GM23338 (cell line): ENCODE measurements around the gene RHOB. TPM values are rescaled to one million over a fixed set of nuclear protein-coding genes. Genes with fewer than 3 reads are reported as not detected.

ENCODE experiments used
- ATAC-seq: fragments of 200-7000 bp; cut with Tn5 transposase; 3 replicates; pipeline ENCODE4 v1.9.1; 2020
- DNase-seq: peaks from one replicate; pipeline ENCODE4 v3.0.0-alpha.2; 2015; ENCODE audit warnings: low spot score
- H2AFZ ChIP-seq: fragments of 200-600 bp; sonication (generic); 2 replicates; pipeline ENCODE4 v1.8.0; 2016; ENCODE audit warnings: antibody characterized with exemption, mild to moderate bottlenecking, moderate library complexity
- H3F3A ChIP-seq: fragments of 200-600 bp; sonication (generic); replicated peaks from 2 replicates; pipeline ENCODE4 v1.8.0; 2017; ENCODE audit warnings: antibody characterized with exemption, mixed run types, low read depth
- H3K27ac ChIP-seq: fragments of 200-600 bp; sonication (generic); 2 replicates; pipeline ENCODE4 v1.6.1; 2016; ENCODE audit warnings: low read depth
- H3K27me3 ChIP-seq: fragments of 200-600 bp; sonication (generic); 2 replicates; pipeline ENCODE4 v1.8.0; 2016; ENCODE audit warnings: mild to moderate bottlenecking, mixed run types, moderate library complexity; ENCODE audit not compliant: insufficient read depth
- H3K36me3 ChIP-seq: fragments of 200-600 bp; sonication (generic); 2 replicates; pipeline ENCODE4 v1.8.0; 2016; ENCODE audit warnings: mild to moderate bottlenecking; ENCODE audit not compliant: insufficient read depth
- H3K4me1 ChIP-seq: fragments of 200-600 bp; sonication (generic); 2 replicates; pipeline ENCODE4 v1.8.0; 2016; ENCODE audit warnings: mild to moderate bottlenecking, moderate library complexity; ENCODE audit not compliant: insufficient read depth
- H3K4me2 ChIP-seq: fragments of 200-600 bp; sonication (generic); 2 replicates; pipeline ENCODE4 v1.7.1; 2017; ENCODE audit warnings: mixed run types
- H3K4me3 ChIP-seq: fragments of 200-600 bp; sonication (generic); 2 replicates; pipeline ENCODE4 v1.6.1; 2016; ENCODE audit warnings: mixed run types
- H3K79me2 ChIP-seq: fragments of 200-600 bp; sonication (generic); replicated peaks from 2 replicates; pipeline ENCODE4 v1.8.0; 2017; ENCODE audit warnings: mild to moderate bottlenecking; ENCODE audit not compliant: insufficient read depth
- H3K9me2 ChIP-seq: fragments of 200-600 bp; sonication (generic); 2 replicates; pipeline ENCODE4 v1.8.0; 2017; ENCODE audit not compliant: insufficient read depth
- H4K20me1 ChIP-seq: fragments of 200-600 bp; sonication (generic); replicated peaks from 2 replicates; pipeline ENCODE4 v1.8.0; 2017; ENCODE audit warnings: mild to moderate bottlenecking; ENCODE audit not compliant: insufficient read depth
- H3K27ac Mint-ChIP-seq: 2 replicates; pipeline ENCODE4 v1.8.0; 2020; ENCODE audit warnings: inconsistent platforms, mild to moderate bottlenecking, moderate library complexity, mixed read lengths
- H3K27me3 Mint-ChIP-seq: 3 replicates; pipeline ENCODE4 v1.8.0; 2022; ENCODE audit warnings: low read depth, mild to moderate bottlenecking, moderate library complexity, mixed read lengths, inconsistent platforms; ENCODE audit not compliant: insufficient read depth, poor library complexity
- H3K36me3 Mint-ChIP-seq: 3 replicates; pipeline ENCODE4 v1.8.0; 2021; ENCODE audit warnings: low read depth, mild to moderate bottlenecking, inconsistent platforms, moderate library complexity, mixed read lengths
- H3K4me1 Mint-ChIP-seq: 3 replicates; pipeline ENCODE4 v1.8.0; 2020; ENCODE audit warnings: mild to moderate bottlenecking, inconsistent platforms, mixed read lengths
- H3K4me3 Mint-ChIP-seq: 3 replicates; pipeline ENCODE4 v1.8.0; 2021; ENCODE audit warnings: moderate library complexity, mild to moderate bottlenecking, inconsistent platforms, mixed read lengths
- H3K9me3 Mint-ChIP-seq: 3 replicates; pipeline ENCODE4 v1.8.0; 2020; ENCODE audit warnings: moderate library complexity, mild to moderate bottlenecking, inconsistent platforms, mixed read lengths
- CTCF ChIP-seq, 2 experiments: fragments of 200-600 bp in 1 of 2; sonication (generic) in 1 of 2; conservative IDR thresholded peaks; 2 replicates each; pipeline versions ENCODE4 v1.5.1 to v1.6.1; 2016 to 2017; ENCODE audit warnings: antibody characterized with exemption in 2 of 2, low read depth in 2 of 2, mild to moderate bottlenecking in 2 of 2, moderate library complexity in 1 of 2
- ETS1 ChIP-seq: IDR thresholded peaks from 2 replicates; pipeline ENCODE4 v1.6.1; 2016; ENCODE audit warnings: antibody characterized with exemption
- EZH2phosphoT487 ChIP-seq: fragments of 200-600 bp; sonication (generic); IDR thresholded peaks from one replicate; pipeline ENCODE4 v1.8.1; 2018; ENCODE audit warnings: antibody characterized with exemption; ENCODE audit not compliant: unreplicated experiment
- JUNB ChIP-seq: IDR thresholded peaks from one replicate; pipeline ENCODE4 v1.6.1; 2016; ENCODE audit warnings: antibody characterized with exemption; ENCODE audit not compliant: unreplicated experiment
- NANOG ChIP-seq: IDR thresholded peaks from 2 replicates; pipeline ENCODE4 v1.6.1; 2016; ENCODE audit warnings: antibody characterized with exemption, borderline replicate concordance
- POLR2AphosphoS5 ChIP-seq: IDR thresholded peaks from 2 replicates; pipeline ENCODE4 v1.6.1; 2016; ENCODE audit warnings: antibody characterized with exemption, low read depth
- STAT1 ChIP-seq: IDR thresholded peaks from one replicate; pipeline ENCODE4 v1.6.1; 2016; ENCODE audit warnings: antibody characterized with exemption; ENCODE audit not compliant: unreplicated experiment
- ZNF114 ChIP-seq: fragments of 250-450 bp; sonication (Bioruptor Pico); IDR thresholded peaks from 2 replicates; pipeline ENCODE4 v1.5.0; 2020; ENCODE audit warnings: mild to moderate bottlenecking, moderate library complexity
- ZNF331 ChIP-seq: fragments of 250-450 bp; sonication (Bioruptor Pico); IDR thresholded peaks from 2 replicates; pipeline ENCODE4 v1.5.0; 2020; ENCODE audit warnings: low read depth, mild to moderate bottlenecking, moderate library complexity
- ZNF462 ChIP-seq: fragments of 250-450 bp; sonication (Bioruptor Pico); IDR thresholded peaks from 2 replicates; pipeline ENCODE4 v1.5.0; 2020; ENCODE audit warnings: mild to moderate bottlenecking, moderate library complexity
- polyA plus RNA-seq: library from polyadenylated mRNA; unstranded; fragments of >200 nt; fragmentation: Nextera tagmentation; extraction: Ambion mirVana; gene quantifications from 2 replicates; pipeline ENCODE4 v1.2.1, GENCODE V29; 2016
- total RNA-seq: library from RNA; depleted of rRNA; stranded (reverse); fragments of >200 nt; shearing (Covaris generic); gene quantifications from 2 replicates; pipeline ENCODE4 v1.2.3, GENCODE V29; 2014

The RHOB gene
- total and polyA plus RNA-seq, 2 experiments from 2014 or later = 6.6 to 26.9 TPM

- TF ChIP-seq ZNF462 (CRISPR knock-in tag) (no peak), ZNF114 (CRISPR knock-in tag) (no peak)
Observed at GRCh38 chr2:20436716-20437470, 10.0 kb upstream of the RHOB start (continued).

GRCh38 chr2:20438334-20439192 lies 8.3 kb upstream of the RHOB start:
- Mint-ChIP-seq H3K27me3 (peaks cover 4% of the 10 kb centered on the region), H3K36me3 (no peaks in the 10 kb centered on the region), H3K27ac (no peak overlapping the region), H3K4me1 (peaks cover 3% of the 10 kb centered on the region; the same call in 2 of the 3 replicates), H3K4me3 (no peak overlapping the region), H3K9me3 (no peaks in the 10 kb centered on the region)
- H3K4me1 ChIP-seq = no peaks in the 10 kb centered on the region
- no peaks in the 10 kb centered on the region for H3K36me3 ChIP-seq
- no peak overlapping the region for H2AFZ ChIP-seq
- H3K79me2 ChIP-seq = no peaks in the 10 kb centered on the region
- H3K4me3 ChIP-seq = no peak overlapping the region
- H3K27me3 ChIP-seq = no peaks in the 10 kb centered on the region
- no peak overlapping the region for H3K4me2 ChIP-seq
- H3F3A ChIP-seq = no peaks in the 10 kb centered on the region
- no peaks in the 10 kb centered on the region for H4K20me1 ChIP-seq
- no peak for DNase-seq
- ATAC-seq = no peak
- H3K9me2 ChIP-seq = no peaks in the 10 kb centered on the region
- H3K27ac ChIP-seq = no peak overlapping the region
- TF ChIP-seq POLR2AphosphoS5 (no peak), EZH2phosphoT487 (no peak), NANOG (no peak), STAT1 (no peak), JUNB (no peak), ZNF331 (CRISPR knock-in tag) (no peak), ETS1 (no peak), CTCF (conservative IDR thresholded peaks at IDR 0.05; ENCODE audit: low read depth in 2 of 2) (no peak)
